D721Med (cell line): ENCODE data around the gene ACOT11.

Experiments
- DNase-seq: peaks from one replicate; pipeline ENCODE4 v3.0.0; 2011; ENCODE audit warnings: low spot score; ENCODE audit not compliant: insufficient read length
- FAIRE-seq: peaks from 2 replicates; lab custom pipeline; 2011; peaks lifted over from hg19 to GRCh38; lab: Jason Lieb, UNC
- CTCF ChIP-seq: IDR thresholded peaks from 2 replicates; pipeline ENCODE4 v1.5.1; 2012; ENCODE audit warnings: mild to moderate bottlenecking, control low read depth; ENCODE audit not compliant: insufficient read depth; ENCODE audit errors: missing control alignments

Gene ACOT11

GRCh38 chr1:54581621-54582035 is 33.6 kb downstream of the ACOT11 start:
- no peak for TF ChIP-seq CTCF
- FAIRE-seq (no peak), DNase-seq (no peak)

DNA sequence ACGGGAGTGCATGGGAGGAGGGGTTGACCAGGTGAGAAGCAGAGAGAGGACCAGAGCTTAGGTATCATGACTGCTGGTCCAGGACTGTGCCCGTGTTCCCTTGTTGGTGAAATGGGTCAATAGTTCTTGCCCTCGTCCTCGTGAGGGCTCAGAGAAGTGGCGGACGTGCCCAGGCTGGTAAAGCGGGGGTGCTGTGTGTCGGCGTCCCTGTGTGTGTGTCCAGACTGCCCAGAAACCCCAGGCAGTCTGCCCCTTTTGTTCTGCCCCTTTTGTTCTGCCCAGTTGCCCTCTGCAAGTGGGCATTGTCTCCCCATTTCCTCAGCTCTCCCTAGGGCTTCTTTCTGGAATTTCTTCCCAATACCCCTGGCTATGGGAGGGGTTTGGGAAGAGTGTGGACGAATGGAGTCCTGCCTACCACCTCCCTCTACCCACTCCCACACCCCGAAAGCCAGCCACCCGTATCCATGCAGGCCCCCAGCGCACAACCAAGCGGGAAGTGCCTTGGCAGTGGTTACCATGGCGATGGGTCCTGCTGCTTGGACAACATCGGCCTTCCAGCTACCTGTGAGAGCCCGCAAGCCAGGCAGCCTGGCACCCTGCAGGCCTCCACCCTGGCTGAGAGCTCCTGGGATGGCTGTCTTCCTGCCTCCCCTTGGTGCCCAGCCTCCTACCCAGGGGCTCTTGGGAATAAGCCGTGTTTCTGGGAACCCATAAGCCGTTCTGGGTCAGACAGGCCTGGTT is 34.7 kb downstream of the ACOT11 start:
- no peak for TF ChIP-seq CTCF
- FAIRE-seq (no peak), DNase-seq (no peak)

DNA sequence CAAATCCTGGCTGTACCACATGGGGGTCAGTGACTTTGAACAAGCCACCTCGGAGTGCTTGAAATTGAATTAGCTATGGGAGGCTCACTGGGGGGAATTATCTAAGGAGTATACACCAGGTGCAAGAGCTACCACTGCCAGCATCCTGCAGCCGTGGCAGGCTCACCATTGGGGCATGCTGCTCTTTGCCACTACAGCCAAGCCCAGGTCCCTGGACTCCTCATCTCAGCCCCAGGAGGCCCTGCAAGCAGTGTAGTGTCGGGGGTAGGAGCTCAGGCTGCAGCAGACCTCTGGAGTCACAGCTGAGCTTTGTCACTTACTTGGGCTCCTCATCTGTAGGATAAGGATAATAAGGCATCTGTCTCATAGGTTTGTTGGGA is 35.3 kb downstream of the ACOT11 start:
- DNase-seq (no peak), FAIRE-seq (no peak)
- no peak for TF ChIP-seq CTCF

DNA sequence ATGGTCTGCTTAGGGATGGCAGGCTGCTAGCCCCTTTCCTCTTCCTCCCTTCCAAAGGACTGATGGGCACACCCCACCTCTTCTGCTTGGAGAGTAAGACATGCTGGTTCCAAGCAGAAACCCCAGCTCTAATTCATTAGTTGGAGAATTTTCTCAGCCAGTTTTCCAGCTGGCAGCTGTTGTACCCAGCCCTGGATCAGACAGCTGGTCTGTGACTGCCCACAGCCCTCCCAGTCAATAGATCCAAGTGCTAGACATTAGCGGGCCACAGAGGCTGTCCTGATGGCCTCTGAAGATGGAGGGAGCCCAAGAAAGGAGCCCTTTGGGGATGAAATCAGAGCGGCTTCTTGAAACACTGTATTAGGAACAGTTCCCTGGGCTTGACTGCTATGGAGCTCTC is 35.8 kb downstream of the ACOT11 start:
- DNase-seq (no peak), FAIRE-seq (no peak)
- no peak for TF ChIP-seq CTCF

GRCh38 chr1:54584575-54584974 is 36.5 kb downstream of the ACOT11 start:
- no peak for TF ChIP-seq CTCF
- DNase-seq (no peak), FAIRE-seq (no peak)

- DNase-seq (no peak), FAIRE-seq (no peak)
- TF ChIP-seq CTCF: no peak
Measured at GRCh38 chr1:54585181-54586066, 37.4 kb downstream of the ACOT11 start.
